HG03045 (cell line): Measurements from ENCODE around the gene PTPA.
"Not testable (repeated sequence)": the region's sequence is repeated elsewhere in the genome, so short reads cannot be mapped to it uniquely, and the experiment has no call there.

Experiments used
- ATAC-seq: cut with Tn5 transposase; IDR thresholded peaks from one replicate; pipeline ENCODE4 v1.9.1; 2021; ENCODE audit warnings: mild to moderate bottlenecking, moderate library complexity; ENCODE audit not compliant: unreplicated experiment

Gene PTPA

GRCh38 chr9:129193655-129194054 is 82.4 kb downstream of the PTPA start:
- no peak for ATAC-seq

- ATAC-seq, result no peak
These were observed 83.0 kb downstream of the PTPA start for GRCh38 chr9:129194221-129194620.

GRCh38 chr9:129195606-129196005 is 84.4 kb downstream of the PTPA start:
- ATAC-seq, result no peak

GRCh38 chr9:129197045-129197444 is 85.8 kb downstream of the PTPA start:
- not testable (repeated sequence) for ATAC-seq

GRCh38 chr9:129197978-129198318 is 86.7 kb downstream of the PTPA start:
- no peak for ATAC-seq
